GM12873 (cell line): Measurements from ENCODE around the gene NAA40.

Source experiments
- CTCF ChIP-seq: IDR thresholded peaks from 2 replicates; pipeline ENCODE4 v1.5.1; 2012; ENCODE audit warnings: low read depth, mild to moderate bottlenecking, moderate library complexity, low read length, control low read depth; ENCODE audit not compliant: insufficient read depth; ENCODE audit errors: missing control alignments

The NAA40 gene

GRCh38 chr11:63941901-63942300 is 3.1 kb downstream of the NAA40 start:
- no peak for TF ChIP-seq CTCF

GRCh38 chr11:63942803-63943202 is 4.0 kb downstream of the NAA40 start:
- no peak for TF ChIP-seq CTCF

GRCh38 chr11:63944987-63945386 is 6.2 kb downstream of the NAA40 start:
- TF ChIP-seq CTCF, result no peak

GRCh38 chr11:63945477-63946163 is 6.8 kb downstream of the NAA40 start:
- peak; percentile 70 for TF ChIP-seq CTCF

GRCh38 chr11:63951779-63952536 is 13.2 kb downstream of the NAA40 start:
- TF ChIP-seq CTCF, result no peak

GRCh38 chr11:63952570-63952969 is 13.8 kb downstream of the NAA40 start:
- no peak for TF ChIP-seq CTCF

- no peak for TF ChIP-seq CTCF
Observed at GRCh38 chr11:63958008-63958407, 19.2 kb downstream of the NAA40 start.
